Activated gamma-delta T cell treated with Interleukin-2 at 50 U/mL for 16 hours (primary cell): ENCODE data around the gene METTL15.
"Not testable (repeated sequence)": the region's sequence is repeated elsewhere in the genome, so short reads cannot be mapped to it uniquely, and the experiment has no call there.

Experiments
- DNase-seq: peaks from one replicate; pipeline ENCODE4 v3.0.0-alpha.2; 2020

Gene METTL15

GRCh38 chr11:28110108-28110820 is 2.1 kb downstream of the METTL15 start:
- DNase-seq, result peak; percentile 51

GRCh38 chr11:28110821-28111200 is 2.6 kb downstream of the METTL15 start:
- no peak for DNase-seq

- no peak for DNase-seq
These were observed 5.9 kb downstream of the METTL15 start for GRCh38 chr11:28114116-28114515.

GRCh38 chr11:28114731-28115130 is 6.5 kb downstream of the METTL15 start:
- no peak for DNase-seq

GRCh38 chr11:28117712-28118111 is 9.5 kb downstream of the METTL15 start:
- no peak for DNase-seq

- DNase-seq, result no peak
These were observed 15.0 kb downstream of the METTL15 start for GRCh38 chr11:28123151-28123581.

- no peak for DNase-seq
These were observed 24.4 kb downstream of the METTL15 start for GRCh38 chr11:28132548-28132947.

- DNase-seq, result no peak
These were observed 25.0 kb downstream of the METTL15 start for GRCh38 chr11:28133146-28133545.

GRCh38 chr11:28136157-28136556 is 28.0 kb downstream of the METTL15 start:
- DNase-seq, result not testable (repeated sequence)

- no peak for DNase-seq
These were observed 29.2 kb downstream of the METTL15 start for GRCh38 chr11:28137366-28137765.

GRCh38 chr11:28137832-28138231 is 29.6 kb downstream of the METTL15 start:
- DNase-seq, result no peak

- DNase-seq, result no peak
These were observed 31.7 kb downstream of the METTL15 start for GRCh38 chr11:28139841-28140415.

- no peak for DNase-seq
These were observed 32.7 kb downstream of the METTL15 start for GRCh38 chr11:28140689-28141455.

- no peak for DNase-seq
These were observed 34.5 kb downstream of the METTL15 start for GRCh38 chr11:28142724-28143123.

- DNase-seq, result no peak
These were observed 36.6 kb downstream of the METTL15 start for GRCh38 chr11:28144808-28145207.

GRCh38 chr11:28146123-28146751 is 38.0 kb downstream of the METTL15 start:
- no peak for DNase-seq

GRCh38 chr11:28152743-28153142 is 44.6 kb downstream of the METTL15 start:
- no peak for DNase-seq

GRCh38 chr11:28153586-28153985 is 45.4 kb downstream of the METTL15 start:
- DNase-seq, result no peak

GRCh38 chr11:28168718-28169117 is 60.5 kb downstream of the METTL15 start:
- no peak for DNase-seq

GRCh38 chr11:28169816-28170215 is 61.6 kb downstream of the METTL15 start:
- no peak for DNase-seq

- DNase-seq, result no peak
These were observed 62.6 kb downstream of the METTL15 start for GRCh38 chr11:28170759-28171158.

GRCh38 chr11:28176351-28176750 is 68.2 kb downstream of the METTL15 start:
- DNase-seq, result no peak

GRCh38 chr11:28195449-28195848 is 87.3 kb downstream of the METTL15 start:
- no peak for DNase-seq

GRCh38 chr11:28209906-28210305 is 101.7 kb downstream of the METTL15 start:
- DNase-seq, result no peak
